Naive thymus-derived CD4-positive, alpha-beta T cell (primary cell): ENCODE results near the gene INPP5B. TPM values are rescaled to one million over a fixed set of nuclear protein-coding genes. Genes with fewer than 3 reads are reported as not detected.
A peak's percentile ranks its signal among the peaks of the same experiment; 100 is the strongest.
"Not testable (repeated sequence)": the region's sequence is repeated elsewhere in the genome, so short reads cannot be mapped to it uniquely, and the experiment has no call there.

ENCODE experiments used
- ATAC-seq: fragments of 150-1000 bp; cut with Tn5 transposase; 2 replicates; pipeline ENCODE4 v1.10.0; 2021; ENCODE audit warnings: mild to moderate bottlenecking, moderate library complexity
- CTCF ChIA-PET: fragments of 350-600 bp; sonication (Branson Sonifier 250); formaldehyde crosslinking; loops from one replicate; lab custom pipeline; 2021; ENCODE audit warnings: antibody characterized with exemption; lab: Charles Lee
- POLR2A ChIA-PET: fragments of 350-600 bp; sonication (Branson Sonifier 250); formaldehyde crosslinking; loops from one replicate; lab custom pipeline; 2021; ENCODE audit warnings: antibody characterized with exemption, inconsistent platforms; lab: Charles Lee
- DNase-seq, 9 donors: peaks; one replicate each; pipeline versions ENCODE4 v3.0.0 to v3.0.0-alpha.2; 2020 to 2022; ENCODE audit warnings: mixed read lengths in 1 of 9
- H3K27ac ChIP-seq: one replicate; pipeline ENCODE4 v1.7.0; 2013; ENCODE audit warnings: mild to moderate bottlenecking, low read depth, low read length, moderate library complexity
- H3K27me3 ChIP-seq, 2 donors: one replicate each; pipeline ENCODE4 v1.7.0; 2013; ENCODE audit warnings: low read length in 2 of 2, mild to moderate bottlenecking in 2 of 2, moderate library complexity in 2 of 2; ENCODE audit not compliant: control insufficient read depth in 2 of 2, insufficient read depth in 2 of 2
- H3K36me3 ChIP-seq, 3 experiments: 1 replicate in 2 of 3; 2 replicates in 1 of 3; pipeline ENCODE4 v1.7.0; 2013; ENCODE audit warnings: low read length in 3 of 3, mild to moderate bottlenecking in 3 of 3, moderate library complexity in 1 of 3; ENCODE audit not compliant: insufficient read depth in 3 of 3, control insufficient read depth in 2 of 3
- H3K4me1 ChIP-seq, 2 donors: one replicate each; pipeline ENCODE4 v1.7.0; 2013; ENCODE audit warnings: low read length in 2 of 2, mild to moderate bottlenecking in 2 of 2, moderate library complexity in 1 of 2; ENCODE audit not compliant: control insufficient read depth in 2 of 2, insufficient read depth in 2 of 2
- H3K4me3 ChIP-seq: 2 replicates; pipeline ENCODE4 v1.7.0; 2013; ENCODE audit warnings: mild to moderate bottlenecking, low read length
- H3K9me3 ChIP-seq, 3 experiments: 1 replicate in 2 of 3; 2 replicates in 1 of 3; pipeline ENCODE4 v1.7.0; 2013; ENCODE audit warnings: low read length in 3 of 3; ENCODE audit not compliant: control insufficient read depth in 2 of 3
- H3K27ac Mint-ChIP-seq, 9 donors: one replicate each; pipeline ENCODE4 v1.8.0; 2020 to 2022; ENCODE audit warnings: mixed read lengths in 9 of 9, mild to moderate bottlenecking in 8 of 9, moderate library complexity in 5 of 9, inconsistent platforms in 2 of 9
- H3K27me3 Mint-ChIP-seq, 5 donors: one replicate each; pipeline ENCODE4 v1.8.0; 2021 to 2022; ENCODE audit warnings: mixed read lengths in 5 of 5, mild to moderate bottlenecking in 1 of 5
- H3K36me3 Mint-ChIP-seq, 5 donors: one replicate each; pipeline ENCODE4 v1.8.0; 2020 to 2022; ENCODE audit warnings: mixed read lengths in 5 of 5, mild to moderate bottlenecking in 3 of 5, inconsistent platforms in 1 of 5
- H3K4me1 Mint-ChIP-seq, 7 donors: one replicate each; pipeline ENCODE4 v1.8.0; 2020 to 2022; ENCODE audit warnings: mixed read lengths in 7 of 7, mild to moderate bottlenecking in 3 of 7, inconsistent platforms in 1 of 7
- H3K4me3 Mint-ChIP-seq, 10 donors: one replicate each; pipeline ENCODE4 v1.8.0; 2020 to 2022; ENCODE audit warnings: mild to moderate bottlenecking in 10 of 10, mixed read lengths in 10 of 10, moderate library complexity in 6 of 10, inconsistent platforms in 2 of 10
- H3K9me3 Mint-ChIP-seq, 11 donors: one replicate each; pipeline ENCODE4 v1.8.0; 2020 to 2022; ENCODE audit warnings: mixed read lengths in 11 of 11, mild to moderate bottlenecking in 4 of 11, inconsistent platforms in 1 of 11, moderate library complexity in 1 of 11
- intact Hi-C, 2 donors: fragments of 100-400 bp; cut with micrococcal nuclease; formaldehyde crosslinking; loops; one replicate each; pipeline ENCODE4 v1.15.1; 2023
- polyA plus RNA-seq, 2 donors: library from polyadenylated mRNA; unstranded; fragments of 300-500 nt; fragmentation: Illumina TruSeq; gene quantifications; one replicate each; pipeline ENCODE4 v1.2.3, GENCODE V29; 2021
- total RNA-seq, 6 experiments: library from RNA in 5 of 6; stranded (reverse) in 5 of 6; gene quantifications; 1 replicate in 5 of 6; 2 replicates in 1 of 6; pipeline ENCODE4 v1.2.3 and lab custom pipeline; 2021 to 2026

Gene INPP5B
- total and polyA plus RNA-seq, 7 experiments from 2014 or later: 14.1 to 35.7 (median 28.0) TPM

GRCh38 chr1:37945251-37945650 lies 1.6 kb downstream of the INPP5B start:
- H3K9me3 Mint-ChIP-seq: no peaks in the 10 kb centered on the region
- no peaks in the 10 kb centered on the region for H3K27me3 ChIP-seq
- intact Hi-C loops: loop anchor here in 1 of 2 donors (5.0 kb wide), 1 partner anchor 473 kb away; the partner anchor contains the start of gene ZC3H12A
- H3K4me3 Mint-ChIP-seq: peak overlapping the region in 5 of 10 donors; percentile 7 to 29 (median 18)
- ChIA-PET CTCF (no interaction called here), POLR2A (no interaction called here)
- H3K4me1 Mint-ChIP-seq: peaks cover 13 to 24% (median 15%) of the 10 kb centered on the region in 7 donors
- no peak overlapping the region for H3K4me3 ChIP-seq
- H3K4me1 ChIP-seq: peaks cover 0 to 7% of the 10 kb centered on the region in 2 donors
- H3K9me3 ChIP-seq: no peaks in the 10 kb centered on the region
- ATAC-seq (no peak), DNase-seq (no peak)
- H3K36me3 ChIP-seq: peaks cover 0 to 7% (median 0%) of the 10 kb centered on the region in 3 experiments
- H3K36me3 Mint-ChIP-seq: peaks cover 0 to 9% (median 0%) of the 10 kb centered on the region in 5 donors
- no peak overlapping the region for H3K27ac ChIP-seq
- H3K27ac Mint-ChIP-seq: peak overlapping the region in 2 of 9 donors; percentile 6 to 21
- H3K27me3 Mint-ChIP-seq: no peaks in the 10 kb centered on the region

DNA sequence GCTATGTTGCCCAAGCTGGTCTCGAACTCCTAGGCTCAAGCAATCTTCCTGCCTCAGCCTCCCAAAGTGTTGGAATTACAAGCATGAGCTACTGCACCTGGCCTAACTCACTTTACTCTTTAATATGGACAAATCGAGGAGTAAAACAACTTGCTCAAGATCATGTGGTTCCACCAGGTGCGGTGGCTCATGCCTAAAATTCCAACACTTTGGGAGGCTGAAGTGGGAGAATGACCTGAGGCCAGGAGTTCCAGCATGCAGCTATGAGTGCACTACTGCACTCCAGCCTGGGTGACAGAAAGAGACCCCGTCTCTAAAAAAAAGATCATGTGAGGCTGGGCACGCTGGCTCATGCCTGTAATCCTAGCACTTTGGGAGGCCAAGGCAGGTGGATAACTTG lies 2.0 kb downstream of the INPP5B start:
- intact Hi-C loops: loop anchor here in 1 of 2 donors (5.0 kb wide), 1 partner anchor 473 kb away; the partner anchor contains the start of gene ZC3H12A
- Histone ChIP-seq H3K36me3 (peaks cover 0 to 7% (median 0%) of the 10 kb centered on the region in 3 experiments), H3K4me1 (peaks cover 0 to 7% of the 10 kb centered on the region in 2 donors), H3K4me3 (no peak overlapping the region), H3K9me3 (no peaks in the 10 kb centered on the region), H3K27ac (no peak overlapping the region), H3K27me3 (no peaks in the 10 kb centered on the region)
- Mint-ChIP-seq H3K27ac (no peak overlapping the region), H3K9me3 (no peaks in the 10 kb centered on the region), H3K27me3 (no peaks in the 10 kb centered on the region), H3K36me3 (peaks cover 0 to 9% (median 0%) of the 10 kb centered on the region in 5 donors), H3K4me1 (peaks cover 13 to 24% (median 15%) of the 10 kb centered on the region in 7 donors), H3K4me3 (peak overlapping the region in 3 of 10 donors; percentile 12 to 34 (median 29))
- ATAC-seq: no peak
- no peak for DNase-seq
- ChIA-PET POLR2A (no interaction called here), CTCF (interaction anchor here (0.6 kb wide), 1 partner anchor 1646 kb away, joined by 3 read pairs; no protein-coding TSS in a partner anchor)

- DNase-seq: no peak
- peaks cover 0 to 9% (median 0%) of the 10 kb centered on the region in 5 donors for H3K36me3 Mint-ChIP-seq
- POLR2A ChIA-PET: no interaction called here
- peaks cover 13 to 24% (median 15%) of the 10 kb centered on the region in 7 donors for H3K4me1 Mint-ChIP-seq
- Histone ChIP-seq H3K27me3 (no peaks in the 10 kb centered on the region), H3K36me3 (peaks cover 0 to 7% (median 0%) of the 10 kb centered on the region in 3 experiments), H3K4me3 (no peak overlapping the region), H3K4me1 (peaks cover 0 to 7% of the 10 kb centered on the region in 2 donors), H3K27ac (no peak overlapping the region), H3K9me3 (no peaks in the 10 kb centered on the region)
- no peak overlapping the region for H3K4me3 Mint-ChIP-seq
- ATAC-seq: no peak
- no peaks in the 10 kb centered on the region for H3K27me3 Mint-ChIP-seq
- no peaks in the 10 kb centered on the region for H3K9me3 Mint-ChIP-seq
- H3K27ac Mint-ChIP-seq: no peak overlapping the region
- CTCF ChIA-PET: interaction anchor here (0.6 kb wide), 2 partner anchors 47 to 1645 kb away, joined by 3 read pairs; no protein-coding TSS in a partner anchor
- intact Hi-C loops: no loop called here
Measured at GRCh38 chr1:37944086-37944763, 2.6 kb downstream of the INPP5B start.

GRCh38 chr1:37940299-37940947 lies 6.4 kb downstream of the INPP5B start:
- no peaks in the 10 kb centered on the region for H3K9me3 ChIP-seq
- H3K36me3 Mint-ChIP-seq: peaks cover 0 to 9% (median 2%) of the 10 kb centered on the region in 5 donors
- ChIA-PET CTCF (no interaction called here), POLR2A (no interaction called here)
- peaks cover 0 to 2% (median 0%) of the 10 kb centered on the region in 5 donors for H3K27me3 Mint-ChIP-seq
- no peak overlapping the region for H3K27ac ChIP-seq
- H3K9me3 Mint-ChIP-seq: peaks cover 0 to 2% (median 0%) of the 10 kb centered on the region in 11 donors
- intact Hi-C loops: no loop called here
- no peak for ATAC-seq
- H3K4me1 Mint-ChIP-seq: peaks cover 0 to 4% (median 0%) of the 10 kb centered on the region in 7 donors
- DNase-seq: no peak
- H3K27me3 ChIP-seq: no peaks in the 10 kb centered on the region
- peaks cover 0 to 7% (median 0%) of the 10 kb centered on the region in 3 experiments for H3K36me3 ChIP-seq
- no peak overlapping the region for H3K4me3 ChIP-seq
- H3K27ac Mint-ChIP-seq: no peak overlapping the region
- H3K4me1 ChIP-seq: no peaks in the 10 kb centered on the region
- H3K4me3 Mint-ChIP-seq: no peak overlapping the region

DNA sequence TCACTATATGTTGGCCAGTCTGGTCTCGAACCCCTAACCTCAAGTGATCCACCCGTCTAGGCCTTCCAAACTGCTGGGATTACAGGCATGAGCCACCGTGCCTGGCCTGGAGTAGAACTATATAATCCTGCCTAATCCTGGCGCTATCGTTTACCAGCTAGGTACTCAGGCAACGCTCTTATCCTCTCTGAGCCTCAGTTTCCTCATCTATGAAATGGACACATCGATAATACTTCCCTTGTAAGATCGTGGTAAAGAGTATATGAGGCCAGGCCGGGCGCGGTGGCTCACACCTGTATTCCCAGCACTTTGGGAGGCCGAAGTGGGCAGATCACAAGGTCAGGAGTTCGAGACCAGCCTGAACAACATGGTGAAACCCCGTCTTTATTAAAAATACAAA lies 10.1 kb downstream of the INPP5B start:
- CTCF ChIA-PET: interaction anchor here (1.2 kb wide), 1 partner anchor 85 kb away, joined by 3 read pairs; no protein-coding TSS in a partner anchor
- intact Hi-C loops: not testable (repeated sequence)

DNA sequence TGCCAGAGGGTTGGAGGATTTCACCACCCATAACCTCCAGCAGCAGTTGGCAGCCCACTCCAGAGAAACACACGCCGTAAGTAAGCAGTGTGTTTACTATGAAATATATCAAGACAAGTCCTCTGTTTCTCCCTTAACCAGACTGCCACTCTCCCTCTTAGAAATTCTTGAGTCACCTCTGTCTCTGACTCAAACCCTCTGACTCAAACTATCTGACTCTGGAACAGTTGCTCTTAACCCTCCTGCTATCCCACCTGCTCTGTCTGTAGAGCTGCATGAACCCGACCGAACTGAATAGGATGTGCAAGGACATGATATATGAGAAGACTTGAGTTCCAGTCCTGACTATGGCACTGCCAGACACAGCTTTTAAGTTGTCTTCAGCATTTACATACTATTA lies 14.1 kb downstream of the INPP5B start:
- intact Hi-C loops: loop anchor here (5.0 kb wide), 3 partner anchors 40 to 240 kb away; partner anchors contain the start of genes C1orf122 (in 1 of the 2), CDCA8 (in 1 of the 2) and YRDC (in 1 of the 2)

More for the DNA sequence above, 10.1 kb downstream of the INPP5B start:
- ATAC-seq, H3K27ac ChIP-seq, POLR2A ChIA-PET, H3K4me3 ChIP-seq, H3K27me3 Mint-ChIP-seq, H3K27ac Mint-ChIP-seq, H3K36me3 Mint-ChIP-seq, H3K36me3 ChIP-seq, H3K4me3 Mint-ChIP-seq, H3K9me3 Mint-ChIP-seq, H3K27me3 ChIP-seq, H3K4me1 ChIP-seq, DNase-seq, H3K9me3 ChIP-seq: not testable (repeated sequence)
- H3K4me1 Mint-ChIP-seq: peaks cover 2 to 12% (median 10%) of the 10 kb centered on the region in 7 donors

More for the DNA sequence above, 14.1 kb downstream of the INPP5B start:
- Mint-ChIP-seq H3K4me1 (peaks cover 15 to 40% (median 29%) of the 10 kb centered on the region in 7 donors), H3K36me3 (peaks cover 0 to 10% (median 4%) of the 10 kb centered on the region in 5 donors), H3K27me3 (peaks cover 0 to 3% (median 0%) of the 10 kb centered on the region in 5 donors), H3K27ac (peak overlapping the region in 6 of 9 donors; percentile 14 to 87 (median 62)), H3K9me3 (peaks cover 0 to 2% (median 0%) of the 10 kb centered on the region in 11 donors), H3K4me3 (peak overlapping the region; percentile 44 to 99 (median 98))
- peaks cover 0 to 4% (median 0%) of the 10 kb centered on the region in 3 experiments for H3K36me3 ChIP-seq
- CTCF ChIA-PET: interaction anchor here (0.6 kb wide), 1 partner anchor 15 kb away, joined by 5 read pairs; no protein-coding TSS in a partner anchor
- H3K4me3 ChIP-seq: no peak overlapping the region
- ATAC-seq: no peak
- no peaks in the 10 kb centered on the region for H3K9me3 ChIP-seq
- no peaks in the 10 kb centered on the region for H3K27me3 ChIP-seq
- POLR2A ChIA-PET: interaction anchor here (0.6 to 1.1 kb wide), 2 partner anchors 16 to 418 kb away, joined by 3 to 4 read pairs; no protein-coding TSS in a partner anchor
- DNase-seq: no peak
- H3K27ac ChIP-seq: no peak overlapping the region
- peaks cover 15 to 17% of the 10 kb centered on the region in 2 donors for H3K4me1 ChIP-seq
